ENCODE data around the gene DIP2C. TPM values are rescaled to one million over a fixed set of nuclear protein-coding genes. Genes with fewer than 3 reads are reported as not detected.

Gene DIP2C
- polyA plus RNA-seq, 3 donors: 0.11 TPM; not detected in 2

DNA sequence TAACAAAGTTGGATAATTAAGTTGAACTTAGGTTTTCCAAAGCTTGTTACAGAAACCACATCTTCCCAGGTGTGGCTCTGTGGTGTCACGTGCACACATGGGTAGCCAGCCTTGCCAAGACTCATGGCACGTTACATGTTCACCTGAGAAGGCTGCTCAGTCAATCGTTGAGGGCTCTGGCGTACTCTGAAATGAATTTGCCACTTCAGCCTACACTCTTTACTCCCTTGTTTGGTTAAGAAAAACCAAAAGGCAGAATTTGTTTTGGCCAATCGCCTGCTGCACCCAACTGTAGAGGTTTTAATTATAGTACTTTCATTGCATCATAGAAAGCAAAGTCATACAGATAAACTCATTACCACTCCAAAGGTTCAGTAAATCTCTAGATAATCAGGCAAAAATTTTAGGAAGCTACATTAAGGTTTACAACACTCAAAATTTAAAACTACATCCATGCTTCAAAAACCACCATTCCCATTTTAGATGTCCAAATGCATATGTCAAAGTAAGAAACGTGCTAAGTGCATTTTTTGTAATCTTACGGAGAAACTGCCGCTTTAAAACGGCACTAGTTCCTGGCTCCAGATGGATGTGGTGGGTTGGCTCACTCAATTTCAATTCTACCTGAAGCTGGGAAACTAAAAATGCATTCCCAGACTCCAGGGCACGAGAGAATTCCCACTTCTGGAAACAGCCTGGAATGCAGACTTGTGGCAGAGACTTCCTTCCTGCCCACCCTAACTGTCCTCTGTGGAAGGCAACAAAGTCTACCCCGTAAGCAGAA lies 88.4 kb downstream of the DIP2C start:
- Histone ChIP-seq H3K4me1 (ENCODE audit: control insufficient read depth in 1 of 2, insufficient read depth in 2 of 2, low read length in 2 of 2) (no peaks in the 10 kb centered on the region), H3K9ac (ENCODE audit: insufficient read depth, low read length, poor library complexity, severe bottlenecking) (no peak overlapping the region), H3K9me3 (replicated peaks in 1 of 2; ENCODE audit: control insufficient read depth in 1 of 2, insufficient read depth in 1 of 2, low read length in 2 of 2) (no peaks in the 10 kb centered on the region), H3K4me2 (replicated peaks; ENCODE audit: extremely low read depth, low read length, poor library complexity, severe bottlenecking) (no peak overlapping the region), H4K20me1 (ENCODE audit: insufficient read depth, low read length) (no peaks in the 10 kb centered on the region), H3K4me3 (replicated peaks in 1 of 3; ENCODE audit: low read depth in 2 of 3, low read length in 3 of 3) (no peak overlapping the region), H3K36me3 (replicated peaks in 1 of 2; ENCODE audit: control insufficient read depth in 1 of 2, insufficient read depth in 2 of 2, low read length in 2 of 2) (no peaks in the 10 kb centered on the region), H3K79me2 (ENCODE audit: insufficient read depth, low read length) (no peaks in the 10 kb centered on the region), H3K27ac (ENCODE audit: low read depth in 1 of 2, low read length in 2 of 2) (no peak overlapping the region), H2AFZ (ENCODE audit: insufficient read depth, low read depth, low read length, poor library complexity, severe bottlenecking) (no peak overlapping the region), H3K27me3 (ENCODE audit: control insufficient read depth in 2 of 2, insufficient read depth in 2 of 2, low read length in 2 of 2) (peaks cover 0 to 2% of the 10 kb centered on the region in 2 donors)
- TF ChIP-seq CTCF (IDR thresholded peaks at IDR 0.05): no peak
- intact Hi-C loops (cut with micrococcal nuclease): no loop called here
- no peak for DNase-seq
- H3K4me3 Mint-ChIP-seq: no peak overlapping the region
- H3K9me3 Mint-ChIP-seq: peaks cover 0 to 2% (median 0%) of the 10 kb centered on the region in 7 donors
- WGBS (ENCODE audit: insufficient coverage): 52% methylated on average over 4 of the region's 11 CpGs
- H3K27me3 Mint-ChIP-seq (ENCODE audit: low read depth in 3 of 3): peaks cover 7 to 27% (median 24%) of the 10 kb centered on the region in 3 donors
- H3K4me1 Mint-ChIP-seq: no peaks in the 10 kb centered on the region
- H3K36me3 Mint-ChIP-seq: no peaks in the 10 kb centered on the region
- H3K27ac Mint-ChIP-seq: no peak overlapping the region

- Histone ChIP-seq H3K27ac (ENCODE audit: low read depth in 1 of 2, low read length in 2 of 2) (no peak overlapping the region), H4K20me1 (ENCODE audit: insufficient read depth, low read length) (no peaks in the 10 kb centered on the region), H3K27me3 (ENCODE audit: control insufficient read depth in 2 of 2, insufficient read depth in 2 of 2, low read length in 2 of 2) (peaks cover 0 to 2% of the 10 kb centered on the region in 2 donors), H3K36me3 (replicated peaks in 1 of 2; ENCODE audit: control insufficient read depth in 1 of 2, insufficient read depth in 2 of 2, low read length in 2 of 2) (no peaks in the 10 kb centered on the region), H3K4me1 (ENCODE audit: control insufficient read depth in 1 of 2, insufficient read depth in 2 of 2, low read length in 2 of 2) (no peaks in the 10 kb centered on the region), H3K9me3 (replicated peaks in 1 of 2; ENCODE audit: control insufficient read depth in 1 of 2, insufficient read depth in 1 of 2, low read length in 2 of 2) (no peaks in the 10 kb centered on the region), H3K79me2 (ENCODE audit: insufficient read depth, low read length) (no peaks in the 10 kb centered on the region), H3K4me3 (replicated peaks in 1 of 3; ENCODE audit: low read depth in 2 of 3, low read length in 3 of 3) (no peak overlapping the region), H3K4me2 (replicated peaks; ENCODE audit: extremely low read depth, low read length, poor library complexity, severe bottlenecking) (no peak overlapping the region), H3K9ac (ENCODE audit: insufficient read depth, low read length, poor library complexity, severe bottlenecking) (no peak overlapping the region), H2AFZ (ENCODE audit: insufficient read depth, low read depth, low read length, poor library complexity, severe bottlenecking) (no peak overlapping the region)
- H3K27ac Mint-ChIP-seq: no peak overlapping the region
- peaks cover 8 to 25% (median 18%) of the 10 kb centered on the region in 3 donors for H3K27me3 Mint-ChIP-seq (ENCODE audit: low read depth in 3 of 3)
- no peak overlapping the region for H3K4me3 Mint-ChIP-seq
- no peaks in the 10 kb centered on the region for H3K36me3 Mint-ChIP-seq
- intact Hi-C loops (cut with micrococcal nuclease): no loop called here
- WGBS (ENCODE audit: insufficient coverage): 97% methylated on average over 9 of the region's 15 CpGs
- no peak for TF ChIP-seq CTCF (IDR thresholded peaks at IDR 0.05)
- no peak for DNase-seq
- H3K9me3 Mint-ChIP-seq: peaks cover 0 to 2% (median 0%) of the 10 kb centered on the region in 7 donors
- no peaks in the 10 kb centered on the region for H3K4me1 Mint-ChIP-seq
Measured at GRCh38 chr10:600234-600633, 89.2 kb downstream of the DIP2C start.

All from CD14-positive monocyte (primary cell).